SKM-1 (cell line): ENCODE measurements around the gene BANF2.
"Not testable (repeated sequence)": the region's sequence is repeated elsewhere in the genome, so short reads cannot be mapped to it uniquely, and the experiment has no call there.

ENCODE experiments used
- DNase-seq: peaks from one replicate; lab custom pipeline; 2025; ENCODE audit not compliant: unreplicated experiment; lab: John Stamatoyannopoulos, UW

BANF2 gene

DNA sequence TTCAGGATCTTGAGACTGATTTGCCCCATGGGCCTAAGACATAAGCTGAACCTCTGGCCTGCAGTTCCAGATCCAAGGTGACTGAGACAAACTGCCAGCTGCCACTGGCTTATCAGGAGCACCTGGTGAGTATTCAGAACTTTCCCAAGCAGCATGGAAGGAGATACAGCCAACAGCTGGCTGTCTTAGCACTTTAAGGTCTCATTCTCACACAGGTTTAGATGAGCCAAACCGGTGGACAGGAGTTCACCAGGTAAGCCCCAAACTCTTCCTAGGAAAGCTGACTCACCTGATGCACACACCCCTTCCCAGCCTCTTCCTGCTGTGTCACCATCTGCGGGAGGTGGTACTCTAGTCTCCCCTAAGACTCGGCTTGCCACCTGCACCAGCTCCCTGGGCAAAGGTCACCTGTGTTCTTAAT, at the start of gene BANF2:
Gene BANF2, plus strand, starts transcription at position 36 of the 421 bp plus-strand sequence. CDS start 25,060 bp downstream, outside the sequence.
- no peak for DNase-seq

GRCh38 chr20:17650301-17651128, 49.3 kb upstream of the BANF2 start:
- DNase-seq: no peak

DNA sequence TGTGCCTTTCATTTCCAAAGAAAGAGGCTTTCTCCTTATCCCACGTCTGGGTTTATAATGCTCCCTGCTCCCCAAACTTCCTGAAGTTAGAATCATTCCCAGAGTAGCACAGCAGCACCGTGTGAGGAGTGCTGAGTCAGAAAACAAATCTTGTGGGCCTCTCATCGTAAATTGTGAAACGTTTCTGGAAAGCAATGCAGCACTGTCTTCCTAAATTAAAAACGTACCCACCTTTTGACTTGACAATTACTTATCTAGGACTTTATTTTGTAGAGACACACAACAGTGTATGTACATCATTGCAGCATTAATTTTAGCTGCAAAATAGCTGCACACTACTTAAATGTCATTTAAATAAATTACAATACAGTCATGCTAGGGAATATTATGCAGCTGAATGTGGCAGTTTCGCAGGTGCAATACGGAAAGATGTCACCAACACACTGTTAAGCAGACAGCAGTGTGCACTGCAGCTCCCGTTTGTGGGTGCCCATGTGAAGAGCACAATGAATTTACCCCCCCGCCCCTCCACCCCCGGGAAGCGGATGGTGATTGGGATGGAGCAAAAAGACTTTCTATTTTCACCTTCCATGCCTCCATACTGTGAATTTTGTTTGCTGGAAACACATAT, 48.5 kb upstream of the BANF2 start:
- no peak for DNase-seq

DNA sequence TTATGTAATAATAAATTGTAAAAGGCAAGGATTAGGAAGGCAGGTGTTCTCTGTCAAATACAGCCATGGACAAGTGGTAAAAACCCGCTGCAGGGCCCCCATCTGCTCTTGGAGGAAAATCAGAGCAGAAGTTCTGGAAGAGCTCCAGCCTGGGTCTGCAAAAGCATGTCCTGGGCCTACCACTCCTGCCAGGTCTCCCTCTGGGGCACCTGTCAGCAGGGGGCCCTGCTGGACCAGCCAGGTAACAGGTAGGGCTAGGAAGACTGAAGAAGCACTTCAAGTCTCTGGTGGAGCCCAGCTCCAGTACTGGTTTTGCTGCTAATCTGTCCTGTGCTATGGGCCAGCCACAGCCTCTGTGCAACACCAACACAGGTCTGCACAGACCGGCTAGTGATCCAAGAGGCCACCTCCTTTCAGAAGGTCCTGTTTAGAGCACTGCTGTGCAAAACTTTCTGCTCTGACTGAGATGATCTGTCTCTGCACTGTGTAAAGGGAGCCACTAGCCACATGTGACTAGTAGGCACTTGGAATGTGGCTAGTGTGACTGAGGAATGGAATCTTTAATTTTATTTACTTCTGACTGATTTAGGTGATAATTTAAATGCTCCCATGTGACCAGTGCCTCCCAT, 47.9 kb upstream of the BANF2 start:
- DNase-seq: no peak

DNA sequence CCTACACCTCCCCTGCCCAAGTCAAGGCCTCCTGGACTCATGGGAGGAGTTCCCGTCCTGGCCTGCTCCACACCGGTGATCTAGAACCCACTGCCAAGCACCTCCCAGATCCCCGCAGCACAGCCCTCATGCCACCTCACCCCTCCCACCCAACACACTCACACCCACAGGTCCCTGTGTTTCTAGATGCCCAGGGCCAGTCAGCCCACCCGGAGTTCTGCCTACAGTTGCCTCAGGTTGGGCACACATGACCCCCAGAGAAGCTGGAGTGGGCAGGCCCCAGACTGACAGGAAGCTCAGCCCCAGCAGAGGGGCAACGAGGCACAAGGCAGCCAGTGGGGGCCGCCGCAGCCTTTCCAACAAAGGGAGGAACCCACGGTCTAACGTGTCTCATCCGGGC, 47.4 kb upstream of the BANF2 start:
- no peak for DNase-seq

DNA sequence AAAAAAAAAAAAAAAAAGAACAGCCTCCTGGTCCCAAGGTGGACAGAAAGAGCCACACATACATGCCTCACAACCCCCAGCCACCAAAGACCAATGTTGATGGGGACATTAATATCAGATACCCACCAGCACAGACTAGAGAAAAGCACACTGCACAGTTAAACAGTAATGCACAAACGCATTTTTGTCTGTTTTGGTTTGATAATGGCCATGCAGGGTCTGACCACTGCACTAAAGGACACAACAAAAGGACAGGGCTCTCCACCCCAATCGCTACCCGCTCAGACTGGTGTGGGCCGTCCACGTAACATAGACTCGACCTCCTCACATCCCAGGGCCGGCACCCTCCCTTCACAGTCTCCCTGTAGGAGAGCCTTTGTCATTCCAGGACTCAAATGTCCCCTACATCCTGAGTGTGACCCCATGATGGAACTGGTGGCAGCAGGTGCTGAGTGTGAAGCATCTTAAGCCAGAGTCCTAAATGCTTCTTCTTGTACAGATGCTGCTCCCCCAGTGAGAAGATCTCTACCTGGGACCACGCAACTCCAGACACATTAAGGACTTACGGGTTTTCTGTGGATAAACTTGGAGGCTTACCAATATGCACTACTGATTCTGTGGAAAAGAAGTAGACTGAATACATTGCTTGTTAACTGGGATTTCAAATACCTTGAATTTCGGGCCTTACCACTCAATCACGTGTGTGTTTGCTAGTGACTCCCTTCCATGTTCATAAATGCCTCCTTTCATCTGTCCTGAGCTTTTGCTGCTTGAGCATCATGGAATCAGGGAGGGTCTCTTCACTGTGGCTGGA, 45.7 kb upstream of the BANF2 start:
- DNase-seq: no peak

- DNase-seq: no peak
These were observed 45.0 kb upstream of the BANF2 start for GRCh38 chr20:17654649-17655285.

GRCh38 chr20:17655286-17655651, 44.5 kb upstream of the BANF2 start:
- DNase-seq: no peak

- no peak for DNase-seq
These were observed 43.8 kb upstream of the BANF2 start for GRCh38 chr20:17655865-17656479.

- DNase-seq: no peak
These were observed 42.5 kb upstream of the BANF2 start for GRCh38 chr20:17657079-17657825.

DNA sequence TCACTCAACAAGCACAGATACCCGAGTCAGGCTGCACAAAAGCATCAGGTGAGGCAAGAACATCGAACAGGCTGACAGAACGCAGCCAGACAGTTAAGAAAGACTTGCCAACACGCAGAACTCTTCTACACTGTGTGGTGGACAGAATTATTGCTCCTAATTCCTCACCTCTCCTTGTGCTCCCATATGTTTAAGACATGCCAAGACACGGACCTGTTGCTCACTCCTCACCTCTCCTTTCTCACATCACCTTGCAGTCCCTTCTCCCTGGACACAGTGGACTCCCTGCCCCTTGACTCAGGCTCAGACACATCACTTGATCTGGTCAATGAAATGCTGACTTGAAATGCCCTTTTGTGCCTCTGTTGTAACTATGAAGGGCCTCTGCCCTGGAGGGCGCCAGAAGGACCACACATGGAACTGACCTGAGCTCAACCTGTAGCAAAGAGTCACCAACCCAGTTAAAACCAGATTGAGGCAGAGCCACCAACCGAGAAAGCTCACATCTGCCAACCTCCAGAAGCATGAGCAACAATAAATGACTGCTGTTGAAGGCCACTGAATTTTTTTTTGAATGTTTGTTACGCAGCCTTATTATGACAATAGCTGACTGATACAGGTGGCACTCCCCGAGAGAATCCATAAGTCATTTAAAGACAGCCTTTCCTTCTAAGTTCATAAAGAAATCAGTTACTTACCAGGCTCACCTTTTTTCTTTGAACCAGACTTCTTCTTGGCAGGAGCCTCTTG, 41.7 kb upstream of the BANF2 start:
- DNase-seq: no peak

DNA sequence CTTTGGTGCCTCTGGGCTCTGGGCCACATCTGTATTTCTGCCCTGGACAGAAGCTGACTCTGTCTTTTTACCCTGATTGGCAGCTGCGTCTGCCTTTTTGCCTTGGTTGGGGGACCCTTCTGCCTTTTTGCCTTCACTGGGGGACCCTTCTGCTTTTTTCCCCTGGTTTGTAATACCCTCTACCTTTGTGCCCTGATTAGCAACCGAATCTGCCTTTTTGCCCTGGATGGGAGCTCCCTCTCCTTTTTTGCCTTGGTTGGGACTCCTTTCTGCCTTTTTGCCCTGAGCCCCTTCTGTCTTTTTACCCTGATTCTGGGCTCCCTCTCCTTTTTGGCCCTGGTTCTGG, 41.1 kb upstream of the BANF2 start:
- DNase-seq: no peak

DNA sequence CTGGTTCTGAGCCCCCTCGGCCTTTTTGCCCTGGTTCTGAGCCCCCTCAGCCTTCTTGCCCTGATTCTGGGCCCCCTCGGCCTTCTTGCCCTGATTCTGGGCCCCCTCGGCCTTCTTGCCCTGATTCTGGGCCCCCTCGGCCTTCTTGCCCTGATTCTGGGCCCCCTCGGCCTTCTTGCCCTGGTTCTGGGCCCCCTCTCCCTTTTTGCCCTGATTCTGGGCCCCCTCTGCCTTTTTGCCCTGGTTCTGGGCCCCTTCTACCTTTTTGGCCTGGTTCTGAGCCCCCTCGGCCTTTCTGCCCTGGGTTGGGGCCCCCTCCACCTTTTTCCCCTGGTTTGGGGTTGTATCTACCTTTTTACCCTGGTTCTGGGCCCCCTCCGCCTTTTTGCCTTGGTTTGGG, 40.4 kb upstream of the BANF2 start:
- DNase-seq: not testable (repeated sequence)

DNA sequence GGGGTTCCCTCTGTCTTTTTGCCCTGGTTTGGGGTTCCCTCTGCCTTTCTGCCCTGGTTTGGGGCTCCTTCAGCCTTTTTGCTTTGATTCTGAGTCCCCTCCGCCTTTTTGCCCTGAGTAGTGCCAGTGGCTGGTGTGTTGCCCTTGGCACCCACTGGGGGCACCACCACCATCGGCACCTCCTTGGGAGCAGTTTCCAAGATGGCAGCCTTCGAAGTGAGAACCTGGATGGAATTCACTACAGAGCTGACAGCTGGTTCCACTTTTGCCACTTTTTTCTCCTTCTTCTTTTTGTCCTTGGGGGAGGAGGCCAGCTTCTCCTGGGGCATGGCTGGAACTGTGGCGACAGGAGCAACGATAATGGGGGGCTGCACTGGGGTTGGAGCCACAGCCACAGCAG, 40.0 kb upstream of the BANF2 start:
- no peak for DNase-seq

DNA sequence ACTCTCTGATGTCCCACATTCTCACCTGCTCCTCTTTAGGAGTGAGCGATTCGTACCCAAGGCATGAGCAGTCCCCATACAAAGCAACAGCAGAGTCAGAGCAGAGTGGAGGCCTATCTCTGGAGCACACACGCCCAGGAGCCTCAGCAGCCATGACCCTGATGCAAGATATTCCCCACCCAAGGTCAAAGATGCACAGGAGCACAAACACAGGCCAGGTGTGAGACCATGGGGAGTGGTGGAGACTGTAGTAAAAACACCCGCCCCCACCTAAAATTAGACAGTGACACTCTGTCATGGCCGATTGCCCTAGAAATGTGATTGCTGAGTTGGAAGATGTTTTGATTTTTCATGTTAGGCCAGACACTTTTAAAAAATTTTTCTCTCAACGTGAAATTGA, 39.1 kb upstream of the BANF2 start:
- no peak for DNase-seq

GRCh38 chr20:17661121-17661744, 38.5 kb upstream of the BANF2 start:
- DNase-seq: no peak

- DNase-seq: no peak
These were observed 37.3 kb upstream of the BANF2 start for GRCh38 chr20:17662333-17663039.

DNA sequence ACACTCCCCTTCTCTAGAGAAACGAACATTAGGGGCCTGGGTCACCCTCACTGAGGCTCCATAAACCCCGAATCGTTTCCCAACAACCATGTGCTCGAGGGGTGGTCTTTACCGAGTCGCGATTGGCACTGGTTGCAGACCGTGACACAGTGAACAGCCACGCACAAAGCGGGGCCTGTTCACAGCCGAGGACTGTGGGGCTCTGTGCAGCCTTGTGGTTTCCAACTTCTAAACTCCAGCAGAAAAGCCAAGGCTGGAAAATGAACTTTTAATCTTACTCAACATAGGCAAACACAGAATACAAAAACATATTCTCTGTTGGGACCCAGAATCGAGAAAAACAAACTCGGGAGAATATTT, 36.7 kb upstream of the BANF2 start:
- DNase-seq: no peak
